WTC11 (cell line): ENCODE measurements around the gene NPTN. TPM values are rescaled to one million over a fixed set of nuclear protein-coding genes. Genes with fewer than 3 reads are reported as not detected.

Experiments used
- ATAC-seq: fragments of 200-7000 bp; cut with Tn5 transposase; 2 replicates; pipeline ENCODE4 v1.10.0; 2021; ENCODE audit warnings: mild to moderate bottlenecking, moderate library complexity
- CTCF ChIA-PET: fragments of 300-600 bp; sonication (Branson Sonifier 250); formaldehyde crosslinking; loops from one replicate; lab custom pipeline; 2021; ENCODE audit warnings: antibody characterized with exemption; lab: Charles Lee
- POLR2A ChIA-PET: fragments of 350-600 bp; sonication (Branson Sonifier 250); formaldehyde crosslinking; loops from one replicate; lab custom pipeline; 2021; ENCODE audit warnings: antibody characterized with exemption; lab: Charles Lee
- DNase-seq: peaks from one replicate; pipeline ENCODE4 v3.0.0; 2021; ENCODE audit warnings: low spot score
- H3K27ac Mint-ChIP-seq: 2 replicates; pipeline ENCODE4 v1.8.0; 2021; ENCODE audit warnings: mixed read lengths
- H3K27me3 Mint-ChIP-seq: 2 replicates; pipeline ENCODE4 v1.8.0; 2021; ENCODE audit warnings: low read depth, mild to moderate bottlenecking, moderate library complexity, mixed read lengths
- H3K36me3 Mint-ChIP-seq: 2 replicates; pipeline ENCODE4 v1.8.0; 2021; ENCODE audit warnings: mixed read lengths
- H3K4me1 Mint-ChIP-seq: 2 replicates; pipeline ENCODE4 v1.8.0; 2022; ENCODE audit warnings: mixed read lengths
- H3K4me3 Mint-ChIP-seq: 2 replicates; pipeline ENCODE4 v1.8.0; 2021; ENCODE audit warnings: mild to moderate bottlenecking, moderate library complexity, mixed read lengths
- H3K9me3 Mint-ChIP-seq: 2 replicates; pipeline ENCODE4 v1.8.0; 2021; ENCODE audit warnings: mixed read lengths
- CREM ChIP-seq: sonication (generic); formaldehyde crosslinking; IDR thresholded peaks from 2 replicates; pipeline ENCODE4 v1.8.1; 2022; ENCODE audit warnings: mild to moderate bottlenecking, missing genetic modification reagents, moderate library complexity
- CTCF ChIP-seq: fragments of 200-600 bp; IDR thresholded peaks from 2 replicates; pipeline ENCODE4 v1.8.0; 2022; ENCODE audit warnings: antibody characterized with exemption
- E2F1 ChIP-seq: sonication (generic); formaldehyde crosslinking; IDR thresholded peaks from 2 replicates; pipeline ENCODE4 v1.8.0; 2022; ENCODE audit warnings: mild to moderate bottlenecking, missing genetic modification reagents
- ESRRA ChIP-seq: sonication (generic); formaldehyde crosslinking; IDR thresholded peaks from 2 replicates; pipeline ENCODE4 v1.8.1; 2022; ENCODE audit warnings: mild to moderate bottlenecking, missing genetic modification reagents, borderline replicate concordance
- ETV6 ChIP-seq: sonication (generic); formaldehyde crosslinking; IDR thresholded peaks from 2 replicates; pipeline ENCODE4 v1.8.1; 2022; ENCODE audit warnings: mild to moderate bottlenecking, missing genetic modification reagents
- JUN ChIP-seq: sonication (generic); formaldehyde crosslinking; IDR thresholded peaks from 2 replicates; pipeline ENCODE4 v1.8.0; 2023; ENCODE audit warnings: mild to moderate bottlenecking, missing genetic modification reagents
- MAX ChIP-seq: sonication (generic); formaldehyde crosslinking; IDR thresholded peaks from 2 replicates; pipeline ENCODE4 v1.8.0; 2022; ENCODE audit warnings: mild to moderate bottlenecking, missing genetic modification reagents
- NFYB ChIP-seq: sonication (generic); formaldehyde crosslinking; conservative IDR thresholded peaks from 2 replicates; pipeline ENCODE4 v1.8.0; 2022; ENCODE audit warnings: low read depth, missing genetic modification reagents
- OVOL2 ChIP-seq: fragments of 250-450 bp; sonication (Bioruptor Pico); IDR thresholded peaks from 2 replicates; pipeline ENCODE4 v1.9.0; 2021; ENCODE audit warnings: mild to moderate bottlenecking, borderline replicate concordance
- PRRX2 ChIP-seq: fragments of 250-450 bp; sonication (Bioruptor Pico); IDR thresholded peaks from 2 replicates; pipeline ENCODE4 v1.8.0; 2021; ENCODE audit warnings: mild to moderate bottlenecking
- SMAD3 ChIP-seq: sonication (generic); formaldehyde crosslinking; IDR thresholded peaks from 2 replicates; pipeline ENCODE4 v1.8.0; 2022; ENCODE audit warnings: missing genetic modification reagents, mild to moderate bottlenecking, borderline replicate concordance
- SP1 ChIP-seq: sonication (generic); formaldehyde crosslinking; conservative IDR thresholded peaks from 2 replicates; pipeline ENCODE4 v1.8.1; 2022; ENCODE audit warnings: missing genetic modification reagents
- ZBTB21 ChIP-seq: sonication (generic); formaldehyde crosslinking; IDR thresholded peaks from 2 replicates; pipeline ENCODE4 v1.8.1; 2023; ENCODE audit warnings: mild to moderate bottlenecking, missing genetic modification reagents, borderline replicate concordance
- ZNF396 ChIP-seq: fragments of 250-450 bp; sonication (Bioruptor Pico); IDR thresholded peaks from 2 replicates; pipeline ENCODE4 v1.8.0; 2021; ENCODE audit warnings: mild to moderate bottlenecking, moderate library complexity, borderline replicate concordance
- total RNA-seq: library from RNA; stranded (reverse); gene quantifications from 3 replicates; pipeline ENCODE4 v1.2.3, GENCODE V29; 2021
- TF ChIP-seq, protein P1 (sequence below): sonication (generic); formaldehyde crosslinking; IDR thresholded peaks from 2 replicates; pipeline ENCODE4 v1.8.0; 2023; ENCODE audit warnings: mild to moderate bottlenecking, missing genetic modification reagents
- TF ChIP-seq, protein P2 (sequence below): sonication (generic); formaldehyde crosslinking; IDR thresholded peaks from 2 replicates; pipeline ENCODE4 v1.8.1; 2022; ENCODE audit warnings: low read depth, missing genetic modification reagents, borderline replicate concordance

The NPTN gene
- total RNA-seq, 1 experiment from 2014 or later, result 116 TPM

- ChIA-PET CTCF (no interaction called here), POLR2A (no interaction called here)
- Mint-ChIP-seq H3K27ac (no peak overlapping the region), H3K36me3 (peaks cover 9% of the 10 kb centered on the region), H3K9me3 (peaks cover 13% of the 10 kb centered on the region; the same call in 1 of the 2 replicates), H3K4me3 (no peak overlapping the region), H3K27me3 (peaks cover 4% of the 10 kb centered on the region), H3K4me1 (peaks cover 31% of the 10 kb centered on the region)
- ATAC-seq (no peak), DNase-seq (no peak)
- TF ChIP-seq SMAD3 (CRISPR knock-in tag) (no peak), ESRRA (no peak), MAX (CRISPR knock-in tag) (no peak), SP1 (CRISPR knock-in tag) (no peak), OVOL2 (CRISPR knock-in tag) (no peak), PRRX2 (no peak), ZBTB21 (no peak), ETV6 (no peak), ZNF396 (no peak), JUN (CRISPR knock-in tag) (no peak), NFYB (CRISPR knock-in tag) (no peak), CTCF (no peak), CREM (no peak), E2F1 (CRISPR knock-in tag) (no peak)
- TF ChIP-seq, protein P1, sequence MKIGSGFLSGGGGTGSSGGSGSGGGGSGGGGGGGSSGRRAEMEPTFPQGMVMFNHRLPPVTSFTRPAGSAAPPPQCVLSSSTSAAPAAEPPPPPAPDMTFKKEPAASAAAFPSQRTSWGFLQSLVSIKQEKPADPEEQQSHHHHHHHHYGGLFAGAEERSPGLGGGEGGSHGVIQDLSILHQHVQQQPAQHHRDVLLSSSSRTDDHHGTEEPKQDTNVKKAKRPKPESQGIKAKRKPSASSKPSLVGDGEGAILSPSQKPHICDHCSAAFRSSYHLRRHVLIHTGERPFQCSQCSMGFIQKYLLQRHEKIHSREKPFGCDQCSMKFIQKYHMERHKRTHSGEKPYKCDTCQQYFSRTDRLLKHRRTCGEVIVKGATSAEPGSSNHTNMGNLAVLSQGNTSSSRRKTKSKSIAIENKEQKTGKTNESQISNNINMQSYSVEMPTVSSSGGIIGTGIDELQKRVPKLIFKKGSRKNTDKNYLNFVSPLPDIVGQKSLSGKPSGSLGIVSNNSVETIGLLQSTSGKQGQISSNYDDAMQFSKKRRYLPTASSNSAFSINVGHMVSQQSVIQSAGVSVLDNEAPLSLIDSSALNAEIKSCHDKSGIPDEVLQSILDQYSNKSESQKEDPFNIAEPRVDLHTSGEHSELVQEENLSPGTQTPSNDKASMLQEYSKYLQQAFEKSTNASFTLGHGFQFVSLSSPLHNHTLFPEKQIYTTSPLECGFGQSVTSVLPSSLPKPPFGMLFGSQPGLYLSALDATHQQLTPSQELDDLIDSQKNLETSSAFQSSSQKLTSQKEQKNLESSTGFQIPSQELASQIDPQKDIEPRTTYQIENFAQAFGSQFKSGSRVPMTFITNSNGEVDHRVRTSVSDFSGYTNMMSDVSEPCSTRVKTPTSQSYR (CRISPR knock-in tag), result no peak
- TF ChIP-seq, protein P2, sequence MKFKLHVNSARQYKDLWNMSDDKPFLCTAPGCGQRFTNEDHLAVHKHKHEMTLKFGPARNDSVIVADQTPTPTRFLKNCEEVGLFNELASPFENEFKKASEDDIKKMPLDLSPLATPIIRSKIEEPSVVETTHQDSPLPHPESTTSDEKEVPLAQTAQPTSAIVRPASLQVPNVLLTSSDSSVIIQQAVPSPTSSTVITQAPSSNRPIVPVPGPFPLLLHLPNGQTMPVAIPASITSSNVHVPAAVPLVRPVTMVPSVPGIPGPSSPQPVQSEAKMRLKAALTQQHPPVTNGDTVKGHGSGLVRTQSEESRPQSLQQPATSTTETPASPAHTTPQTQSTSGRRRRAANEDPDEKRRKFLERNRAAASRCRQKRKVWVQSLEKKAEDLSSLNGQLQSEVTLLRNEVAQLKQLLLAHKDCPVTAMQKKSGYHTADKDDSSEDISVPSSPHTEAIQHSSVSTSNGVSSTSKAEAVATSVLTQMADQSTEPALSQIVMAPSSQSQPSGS (CRISPR knock-in tag), result no peak
Observed at GRCh38 chr15:73515527-73515926, 117.7 kb downstream of the NPTN start.

Other genes with a start within 250 kb of the NPTN start
- not detected in 3 replicates for gene REC114, start 190.2 kb downstream of the NPTN start, total RNA-seq
- gene CD276, start 51.0 kb upstream of the NPTN start, total RNA-seq, result 146 to 153 TPM (median 150 TPM) in 3 replicates
- gene INSYN1, start 120.0 kb upstream of the NPTN start, total RNA-seq, result 9.0 to 11.9 TPM (median 9.8 TPM) in 3 replicates
- gene TBC1D21, start 240.2 kb upstream of the NPTN start, total RNA-seq, result not detected in 3 replicates